Effector memory CD8-positive, alpha-beta T cell (primary cell): ENCODE results near the gene DHFR.
"Not testable (repeated sequence)": the region's sequence is repeated elsewhere in the genome, so short reads cannot be mapped to it uniquely, and the experiment has no call there.

Source experiments
- ATAC-seq: fragments of 150-1000 bp; cut with Tn5 transposase; replicated peaks from 2 replicates; pipeline ENCODE4 v1.10.0; 2021; ENCODE audit warnings: mild to moderate bottlenecking, moderate library complexity
- DNase-seq, 3 experiments: peaks; one replicate each; pipeline ENCODE4 v3.0.0; 2021
- H3K27ac Mint-ChIP-seq, 2 donors: one replicate each; pipeline ENCODE4 v1.8.0; 2022; ENCODE audit warnings: mild to moderate bottlenecking in 2 of 2, mixed read lengths in 2 of 2, moderate library complexity in 2 of 2
- H3K27me3 Mint-ChIP-seq, 2 donors: one replicate each; pipeline ENCODE4 v1.8.0; 2022; ENCODE audit warnings: mixed read lengths in 2 of 2
- H3K36me3 Mint-ChIP-seq: one replicate; pipeline ENCODE4 v1.8.0; 2022; ENCODE audit warnings: mild to moderate bottlenecking, moderate library complexity, mixed read lengths; ENCODE audit not compliant: insufficient read depth
- H3K4me1 Mint-ChIP-seq, 2 donors: one replicate each; pipeline ENCODE4 v1.8.0; 2022; ENCODE audit warnings: low read depth in 2 of 2, mixed read lengths in 2 of 2
- H3K4me3 Mint-ChIP-seq, 2 donors: one replicate each; pipeline ENCODE4 v1.8.0; 2022; ENCODE audit warnings: mild to moderate bottlenecking in 2 of 2, mixed read lengths in 2 of 2, moderate library complexity in 2 of 2
- H3K9me3 Mint-ChIP-seq, 2 donors: one replicate each; pipeline ENCODE4 v1.8.0; 2022; ENCODE audit warnings: mixed read lengths in 2 of 2

The DHFR gene

GRCh38 chr5:80672140-80672736 is 17.5 kb upstream of the DHFR start:
- Mint-ChIP-seq H3K27me3 (no peaks in the 10 kb centered on the region), H3K4me3 (no peak overlapping the region), H3K9me3 (no peaks in the 10 kb centered on the region), H3K36me3 (peaks cover 17% of the 10 kb centered on the region), H3K27ac (no peak overlapping the region), H3K4me1 (peaks cover 0 to 6% of the 10 kb centered on the region in 2 donors)
- DNase-seq (peak; percentile 54 to 61 (median 58)), ATAC-seq (peak; percentile 85)

- ATAC-seq: no peak
Observed at GRCh38 chr5:80668016-80668969, 13.5 kb upstream of the DHFR start.

GRCh38 chr5:80667384-80667783 is 12.6 kb upstream of the DHFR start:
- H3K4me3 Mint-ChIP-seq: no peak overlapping the region
- peak overlapping the region in 1 of 2 donors; percentile 71 for H3K27ac Mint-ChIP-seq
- DNase-seq: no peak
- H3K9me3 Mint-ChIP-seq: no peaks in the 10 kb centered on the region
- ATAC-seq: no peak
- H3K36me3 Mint-ChIP-seq: peaks cover 20% of the 10 kb centered on the region
- no peaks in the 10 kb centered on the region for H3K27me3 Mint-ChIP-seq
- peaks cover 0 to 24% of the 10 kb centered on the region in 2 donors for H3K4me1 Mint-ChIP-seq

More at GRCh38 chr5:80668016-80668969, 13.5 kb upstream of the DHFR start:
- no peaks in the 10 kb centered on the region for H3K9me3 Mint-ChIP-seq
- no peak for DNase-seq
- peaks cover 27% of the 10 kb centered on the region for H3K36me3 Mint-ChIP-seq
- peak overlapping the region in 1 of 2 donors; percentile 75 for H3K27ac Mint-ChIP-seq
- H3K4me1 Mint-ChIP-seq: peaks cover 0 to 24% of the 10 kb centered on the region in 2 donors
- no peak overlapping the region for H3K4me3 Mint-ChIP-seq
- no peaks in the 10 kb centered on the region for H3K27me3 Mint-ChIP-seq

GRCh38 chr5:80665057-80665456 is 10.3 kb upstream of the DHFR start:
- H3K27me3 Mint-ChIP-seq: no peaks in the 10 kb centered on the region
- no peak overlapping the region for H3K27ac Mint-ChIP-seq
- no peaks in the 10 kb centered on the region for H3K9me3 Mint-ChIP-seq
- H3K4me3 Mint-ChIP-seq: no peak overlapping the region
- H3K4me1 Mint-ChIP-seq: peaks cover 2 to 21% of the 10 kb centered on the region in 2 donors
- no peak for DNase-seq
- no peak for ATAC-seq
- H3K36me3 Mint-ChIP-seq: peaks cover 41% of the 10 kb centered on the region

- H3K36me3 Mint-ChIP-seq: peaks cover 58% of the 10 kb centered on the region
- peaks cover 2 to 26% of the 10 kb centered on the region in 2 donors for H3K4me1 Mint-ChIP-seq
- H3K27me3 Mint-ChIP-seq: no peaks in the 10 kb centered on the region
- H3K4me3 Mint-ChIP-seq: no peak overlapping the region
- H3K27ac Mint-ChIP-seq: no peak overlapping the region
- ATAC-seq (no peak), DNase-seq (no peak)
- no peaks in the 10 kb centered on the region for H3K9me3 Mint-ChIP-seq
Observed at GRCh38 chr5:80662108-80662507, 7.3 kb upstream of the DHFR start.

GRCh38 chr5:80660661-80661060 is 5.9 kb upstream of the DHFR start:
- Mint-ChIP-seq H3K4me1 (peaks cover 2 to 30% of the 10 kb centered on the region in 2 donors), H3K27ac (peak overlapping the region in 1 of 2 donors; percentile 49), H3K36me3 (peaks cover 51% of the 10 kb centered on the region)
- not testable (repeated sequence) for ATAC-seq, DNase-seq, H3K27me3 Mint-ChIP-seq, H3K9me3 Mint-ChIP-seq, H3K4me3 Mint-ChIP-seq

GRCh38 chr5:80659106-80659505 is 4.3 kb upstream of the DHFR start:
- Mint-ChIP-seq H3K36me3 (peaks cover 50% of the 10 kb centered on the region), H3K9me3 (no peaks in the 10 kb centered on the region), H3K4me1 (peaks cover 4 to 24% of the 10 kb centered on the region in 2 donors), H3K27ac (no peak overlapping the region), H3K4me3 (no peak overlapping the region), H3K27me3 (no peaks in the 10 kb centered on the region)
- ATAC-seq: no peak
- DNase-seq: no peak

GRCh38 chr5:80656425-80656824 is 1.6 kb upstream of the DHFR start:
- peaks cover 51% of the 10 kb centered on the region for H3K36me3 Mint-ChIP-seq
- no peaks in the 10 kb centered on the region for H3K27me3 Mint-ChIP-seq
- ATAC-seq (no peak), DNase-seq (no peak)
- peak overlapping the region; percentile 85 to 92 for H3K27ac Mint-ChIP-seq
- H3K9me3 Mint-ChIP-seq: no peaks in the 10 kb centered on the region
- H3K4me3 Mint-ChIP-seq: peak overlapping the region in 1 of 2 donors; percentile 25
- peaks cover 13 to 32% of the 10 kb centered on the region in 2 donors for H3K4me1 Mint-ChIP-seq

- no peaks in the 10 kb centered on the region for H3K27me3 Mint-ChIP-seq
- H3K27ac Mint-ChIP-seq: peak overlapping the region; percentile 85 to 92
- ATAC-seq: no peak
- DNase-seq: no peak
- peaks cover 11 to 28% of the 10 kb centered on the region in 2 donors for H3K4me1 Mint-ChIP-seq
- peaks cover 40% of the 10 kb centered on the region for H3K36me3 Mint-ChIP-seq
- peak overlapping the region; percentile 78 to 85 for H3K4me3 Mint-ChIP-seq
- no peaks in the 10 kb centered on the region for H3K9me3 Mint-ChIP-seq
Observed at GRCh38 chr5:80655231-80655774, 520 bp upstream of the DHFR start.

- Mint-ChIP-seq H3K9me3 (no peaks in the 10 kb centered on the region), H3K4me1 (peaks cover 11 to 23% of the 10 kb centered on the region in 2 donors), H3K4me3 (peak overlapping the region; percentile 78 to 85), H3K36me3 (peaks cover 29% of the 10 kb centered on the region), H3K27me3 (no peaks in the 10 kb centered on the region), H3K27ac (peak overlapping the region in 1 of 2 donors; percentile 38)
- ATAC-seq (no peak), DNase-seq (no peak)
Observed at GRCh38 chr5:80654054-80654390, 761 bp downstream of the DHFR start.

- Mint-ChIP-seq H3K27me3 (no peaks in the 10 kb centered on the region), H3K4me3 (peak overlapping the region; percentile 78 to 85), H3K36me3 (peaks cover 32% of the 10 kb centered on the region), H3K27ac (peak overlapping the region in 1 of 2 donors; percentile 38), H3K4me1 (peaks cover 11 to 23% of the 10 kb centered on the region in 2 donors), H3K9me3 (no peaks in the 10 kb centered on the region)
- ATAC-seq: no peak
- no peak for DNase-seq
Observed at GRCh38 chr5:80653502-80653901, 1.3 kb downstream of the DHFR start.

GRCh38 chr5:80646926-80647325 is 7.9 kb downstream of the DHFR start:
- Mint-ChIP-seq H3K36me3 (peaks cover 22% of the 10 kb centered on the region), H3K4me3 (no peak overlapping the region), H3K4me1 (peaks cover 2 to 8% of the 10 kb centered on the region in 2 donors), H3K9me3 (no peaks in the 10 kb centered on the region), H3K27me3 (no peaks in the 10 kb centered on the region), H3K27ac (peak overlapping the region in 1 of 2 donors; percentile 42)
- ATAC-seq (no peak), DNase-seq (no peak)

- no peak overlapping the region for H3K27ac Mint-ChIP-seq
- no peaks in the 10 kb centered on the region for H3K9me3 Mint-ChIP-seq
- H3K4me1 Mint-ChIP-seq: peaks cover 2 to 12% of the 10 kb centered on the region in 2 donors
- ATAC-seq (no peak), DNase-seq (no peak)
- H3K4me3 Mint-ChIP-seq: no peak overlapping the region
- H3K36me3 Mint-ChIP-seq: peaks cover 29% of the 10 kb centered on the region
- no peaks in the 10 kb centered on the region for H3K27me3 Mint-ChIP-seq
Observed at GRCh38 chr5:80644900-80645299, 9.9 kb downstream of the DHFR start.
